Gastroesophageal sphincter (tissue), 3 donors: ENCODE results near the gene ADAMTSL2.

Experiments used
- EP300 ChIP-seq: sonication (generic); formaldehyde crosslinking; IDR thresholded peaks from one replicate; pipeline ENCODE4 v1.6.1; 2017; ENCODE audit warnings: antibody characterized with exemption, mild to moderate bottlenecking
- POLR2A ChIP-seq, 2 donors: fragments of 450-650 bp; IDR thresholded peaks; one replicate each; pipeline ENCODE4 v1.6.1; 2017; ENCODE audit warnings: antibody characterized with exemption in 2 of 2, mild to moderate bottlenecking in 2 of 2, moderate library complexity in 1 of 2
- POLR2AphosphoS5 ChIP-seq: sonication (generic); formaldehyde crosslinking; IDR thresholded peaks from one replicate; pipeline ENCODE4 v1.6.1; 2017; ENCODE audit warnings: antibody characterized with exemption
- TF ChIP-seq, protein P1 (sequence below), 4 experiments: fragments of 200-600 bp in 2 of 4; fragments of 450-650 bp in 2 of 4; sonication (generic) in 1 of 4; IDR thresholded peaks; one replicate each; pipeline ENCODE4 v1.5.1; 2017 to 2019; ENCODE audit warnings: antibody characterized with exemption in 4 of 4, mild to moderate bottlenecking in 2 of 4, moderate library complexity in 2 of 4

GRCh38 chr9:133578524-133579441 is 44.3 kb downstream of the ADAMTSL2 start:
- TF ChIP-seq, protein P1, sequence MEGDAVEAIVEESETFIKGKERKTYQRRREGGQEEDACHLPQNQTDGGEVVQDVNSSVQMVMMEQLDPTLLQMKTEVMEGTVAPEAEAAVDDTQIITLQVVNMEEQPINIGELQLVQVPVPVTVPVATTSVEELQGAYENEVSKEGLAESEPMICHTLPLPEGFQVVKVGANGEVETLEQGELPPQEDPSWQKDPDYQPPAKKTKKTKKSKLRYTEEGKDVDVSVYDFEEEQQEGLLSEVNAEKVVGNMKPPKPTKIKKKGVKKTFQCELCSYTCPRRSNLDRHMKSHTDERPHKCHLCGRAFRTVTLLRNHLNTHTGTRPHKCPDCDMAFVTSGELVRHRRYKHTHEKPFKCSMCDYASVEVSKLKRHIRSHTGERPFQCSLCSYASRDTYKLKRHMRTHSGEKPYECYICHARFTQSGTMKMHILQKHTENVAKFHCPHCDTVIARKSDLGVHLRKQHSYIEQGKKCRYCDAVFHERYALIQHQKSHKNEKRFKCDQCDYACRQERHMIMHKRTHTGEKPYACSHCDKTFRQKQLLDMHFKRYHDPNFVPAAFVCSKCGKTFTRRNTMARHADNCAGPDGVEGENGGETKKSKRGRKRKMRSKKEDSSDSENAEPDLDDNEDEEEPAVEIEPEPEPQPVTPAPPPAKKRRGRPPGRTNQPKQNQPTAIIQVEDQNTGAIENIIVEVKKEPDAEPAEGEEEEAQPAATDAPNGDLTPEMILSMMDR (IDR thresholded peaks at IDR 0.05), result no peak
- TF ChIP-seq POLR2AphosphoS5 (no peak), POLR2A (IDR thresholded peaks at IDR 0.05) (no peak), EP300 (no peak)
